ENCODE measurements around the gene MACROH2A2.
"Not testable (repeated sequence)": the region's sequence is repeated elsewhere in the genome, so short reads cannot be mapped to it uniquely, and the experiment has no call there.

The MACROH2A2 gene

DNA sequence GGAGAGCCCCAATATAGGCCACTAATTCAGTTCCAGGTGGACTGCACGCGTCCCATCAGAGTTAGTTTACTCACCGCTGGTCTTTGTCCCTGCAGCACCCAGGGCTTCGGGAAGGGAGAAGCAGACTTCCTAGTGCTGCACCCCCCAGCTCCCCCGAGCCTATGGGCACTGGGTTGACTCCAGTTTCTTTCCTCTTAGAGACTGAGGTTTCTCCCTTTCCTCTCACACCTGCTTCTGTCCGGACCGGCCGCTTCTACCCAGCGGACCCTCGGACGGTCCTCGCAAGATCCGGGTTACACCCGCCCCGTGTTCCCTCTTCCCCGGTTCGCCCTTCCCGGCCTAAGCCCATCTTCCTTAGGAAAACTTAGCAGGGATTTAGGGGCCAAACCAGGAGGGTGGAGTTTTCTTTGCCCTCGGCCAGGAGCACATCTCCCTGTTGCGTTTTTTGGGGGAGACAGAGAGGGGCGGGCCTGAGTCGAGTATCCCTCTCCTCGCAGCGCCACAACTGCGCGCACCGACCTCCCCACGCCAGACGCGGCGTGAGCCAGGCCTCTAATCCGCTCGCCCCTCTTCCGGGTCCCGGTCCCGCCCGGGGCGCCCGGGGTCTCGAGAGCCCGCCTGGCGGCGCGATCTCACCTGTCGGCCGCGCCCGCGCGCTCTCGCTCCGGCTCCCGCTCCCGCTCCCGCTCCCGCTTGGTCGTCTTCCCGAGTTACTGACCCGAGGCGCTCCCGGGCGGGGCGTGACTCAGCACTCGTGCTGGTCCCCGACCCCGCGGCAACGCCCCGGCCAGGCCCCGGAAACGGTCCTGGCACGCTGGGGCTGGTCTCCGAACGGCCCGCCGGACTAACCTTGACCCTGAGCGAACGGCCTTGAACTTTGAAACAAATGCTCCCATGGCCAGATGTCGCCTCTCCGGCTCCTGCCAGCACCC lies 79.7 kb downstream of the MACROH2A2 start, which contains the start of gene AIFM2:
TSS of gene AIFM2 (minus strand) at position 728 of the 932 bp plus-strand sequence. CDS start 8,741 bp downstream, outside the sequence.
- DNase-seq, result peak; percentile 84

GRCh38 chr10:70135046-70135445 lies 82.4 kb downstream of the MACROH2A2 start:
- DNase-seq, result peak; percentile 38

GRCh38 chr10:70135684-70136083 lies 83.0 kb downstream of the MACROH2A2 start:
- DNase-seq, result peak; percentile 43

DNA sequence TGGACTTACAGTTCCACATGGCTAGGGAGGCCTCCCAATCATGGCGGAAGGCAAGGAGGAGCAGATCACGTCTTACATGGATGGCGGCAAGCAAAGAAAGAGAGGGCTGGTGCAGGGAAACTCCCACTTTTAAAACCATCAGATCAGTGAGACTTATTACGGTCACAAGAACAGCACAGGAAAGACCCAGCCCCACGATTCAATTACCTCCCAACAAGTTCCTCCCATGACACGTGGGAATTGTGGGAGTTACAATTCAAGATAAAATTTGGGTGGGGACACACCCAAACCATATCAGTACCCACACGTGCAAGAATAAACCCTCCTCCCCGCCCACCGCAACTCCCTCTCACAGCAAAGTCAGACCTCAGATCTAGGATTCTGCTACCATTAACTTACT lies 84.5 kb downstream of the MACROH2A2 start:
- DNase-seq, result no peak

DNA sequence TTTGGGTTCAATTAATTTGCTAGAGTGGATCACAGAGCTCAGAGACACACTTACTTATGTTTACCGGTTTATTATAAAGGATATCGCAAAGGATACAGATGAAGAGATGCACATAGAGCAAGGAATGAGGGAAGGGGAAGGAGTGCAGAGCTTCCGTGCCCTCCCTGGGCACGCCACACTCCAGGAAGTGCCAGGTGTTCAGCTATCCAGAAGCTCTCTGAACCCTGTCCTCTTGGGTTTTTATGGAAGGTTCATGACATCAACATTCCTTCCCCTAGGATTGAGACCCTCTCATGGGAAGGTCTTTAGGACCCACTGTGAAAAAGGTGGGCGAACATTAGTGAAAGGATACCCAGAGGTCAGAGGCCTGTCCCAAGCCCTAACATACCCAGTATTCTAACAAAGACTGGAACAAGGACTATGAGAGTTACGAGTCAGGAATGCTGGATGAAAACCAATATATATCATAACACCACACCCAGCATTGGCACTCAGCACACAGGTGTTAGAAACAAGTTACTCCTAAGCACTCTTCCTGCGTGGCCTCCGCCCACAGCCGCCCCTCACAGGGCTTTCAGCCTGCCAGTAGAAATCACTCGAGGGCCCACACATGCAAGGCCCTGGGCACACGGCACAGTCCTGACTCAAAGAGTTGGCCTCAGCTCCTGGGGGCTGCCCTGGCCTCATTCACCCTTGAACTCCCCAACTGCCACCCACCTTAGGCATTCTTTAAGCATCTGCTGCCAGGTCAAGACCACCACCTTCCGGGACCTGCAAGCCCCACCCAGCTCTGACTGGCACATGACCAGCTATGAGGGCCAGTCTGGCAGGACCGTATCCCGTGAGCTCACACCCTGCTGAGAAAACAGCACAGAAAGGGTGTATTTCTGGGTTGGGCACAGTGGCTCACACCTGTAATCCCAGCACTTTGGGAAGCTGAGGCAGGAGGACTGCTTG lies 85.6 kb downstream of the MACROH2A2 start:
- DNase-seq, result no peak

GRCh38 chr10:70139151-70139996 lies 86.7 kb downstream of the MACROH2A2 start:
- no peak for DNase-seq

GRCh38 chr10:70139997-70140250 lies 87.3 kb downstream of the MACROH2A2 start:
- DNase-seq, result no peak

- no peak for DNase-seq
These were observed 87.7 kb downstream of the MACROH2A2 start for GRCh38 chr10:70140297-70140696.

DNA sequence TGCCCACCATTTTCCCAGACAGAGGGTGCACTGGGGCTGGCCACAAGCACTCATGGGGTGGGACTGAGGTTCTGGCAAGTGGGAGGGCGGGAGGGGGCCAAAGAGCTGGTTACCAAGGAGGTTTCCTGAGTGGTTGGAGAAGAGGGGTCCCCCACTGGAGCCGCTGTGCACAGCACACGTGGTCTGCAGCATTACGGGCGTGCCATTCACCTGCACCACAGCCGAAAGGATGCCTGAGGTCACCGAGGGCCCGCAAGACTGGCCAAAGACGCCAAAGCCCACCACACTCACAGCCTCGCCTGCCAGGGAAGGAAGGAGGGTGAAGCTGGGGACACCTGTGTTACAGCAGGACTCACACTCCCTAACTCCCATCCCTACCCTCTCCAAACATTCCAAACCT lies 89.9 kb downstream of the MACROH2A2 start:
- no peak for DNase-seq

GRCh38 chr10:70144372-70145110 lies 91.9 kb downstream of the MACROH2A2 start:
- no peak for DNase-seq

GRCh38 chr10:70145166-70145665 lies 92.6 kb downstream of the MACROH2A2 start:
- DNase-seq, result no peak

GRCh38 chr10:70145666-70146488 lies 93.2 kb downstream of the MACROH2A2 start:
- DNase-seq, result peak; percentile 89

- peak; percentile 96 for DNase-seq
These were observed 94.0 kb downstream of the MACROH2A2 start, which contains the start of gene TYSND1 for GRCh38 chr10:70146489-70147258. TSS of gene TYSND1 (minus strand) at chr10:70146700. CDS start at chr10:70146586, 114 bp downstream.

- DNase-seq, result no peak
These were observed 94.6 kb downstream of the MACROH2A2 start for GRCh38 chr10:70147259-70147625.

DNA sequence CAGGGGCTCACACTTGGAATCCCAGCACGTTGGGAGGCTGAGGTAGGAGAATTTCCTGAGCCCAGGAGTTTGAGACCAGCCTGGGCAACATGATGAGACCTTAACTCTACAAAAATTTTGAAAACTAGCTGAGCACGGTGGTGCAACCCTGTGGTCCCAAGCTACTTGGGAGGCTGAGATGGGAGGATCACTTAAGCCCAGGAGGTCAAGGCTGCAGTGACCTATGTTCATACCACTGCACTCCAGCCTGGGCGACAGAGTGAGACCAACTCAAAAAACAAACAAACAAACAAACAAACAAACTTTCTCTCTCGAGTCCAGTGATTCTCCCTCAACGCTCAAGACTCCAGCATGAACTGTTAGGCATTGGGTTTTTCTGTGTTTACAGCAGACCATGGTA lies 95.9 kb downstream of the MACROH2A2 start:
- no peak for DNase-seq

GRCh38 chr10:70155255-70155838 lies 102.7 kb downstream of the MACROH2A2 start:
- DNase-seq, result no peak

GRCh38 chr10:70158113-70158512 lies 105.5 kb downstream of the MACROH2A2 start:
- DNase-seq, result no peak

GRCh38 chr10:70159366-70159765 lies 106.7 kb downstream of the MACROH2A2 start:
- DNase-seq, result not testable (repeated sequence)

GRCh38 chr10:70160798-70161197 lies 108.2 kb downstream of the MACROH2A2 start:
- DNase-seq, result no peak

All from activated CD8-positive, alpha-beta memory T cell treated with anti-CD3 and anti-CD28 coated beads for 24 hours (primary cell).